HL-60 (cell line): Measurements from ENCODE around the gene UCHL3.

Experiments
- GABPA ChIP-seq: IDR thresholded peaks from 2 replicates; pipeline ENCODE4 v1.6.1; 2012; ENCODE audit warnings: low read depth
- POLR2AphosphoS5 ChIP-seq: IDR thresholded peaks from 2 replicates; pipeline ENCODE4 v1.6.1; 2012; ENCODE audit warnings: low read depth
- REST ChIP-seq: IDR thresholded peaks from 2 replicates; pipeline ENCODE4 v1.6.1; 2012; ENCODE audit warnings: low read depth; ENCODE audit not compliant: insufficient replicate concordance
- SPI1 ChIP-seq: IDR thresholded peaks from 2 replicates; pipeline ENCODE4 v1.6.1; 2012; ENCODE audit warnings: low read depth, mild to moderate bottlenecking, borderline replicate concordance
- TF ChIP-seq, protein P1 (sequence below): IDR thresholded peaks from one replicate; pipeline ENCODE4 v1.5.1; 2011; ENCODE audit warnings: low read length, control low read depth, inconsistent platforms; ENCODE audit not compliant: insufficient read depth

DNA sequence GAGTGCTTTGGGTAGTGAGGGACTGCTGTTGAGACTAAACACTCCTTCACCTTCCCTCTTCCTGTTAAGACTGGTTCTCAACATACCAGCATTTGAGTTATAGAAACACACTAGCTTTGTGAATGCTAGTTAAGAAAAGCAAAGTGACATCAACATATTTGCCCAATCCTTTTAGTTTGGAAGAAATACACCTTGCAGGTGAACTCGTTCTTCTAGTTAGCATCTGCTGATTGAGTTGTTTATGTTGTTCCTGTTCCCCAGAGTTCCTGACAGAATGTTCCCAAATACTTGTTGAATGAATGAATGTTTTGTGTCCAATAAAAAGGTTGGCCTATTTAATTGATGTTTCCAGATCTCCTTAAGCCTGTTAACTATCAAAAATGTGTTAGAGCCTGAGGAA is 93.6 kb downstream of the UCHL3 start:
- no peak for TF ChIP-seq REST
- TF ChIP-seq, protein P1, sequence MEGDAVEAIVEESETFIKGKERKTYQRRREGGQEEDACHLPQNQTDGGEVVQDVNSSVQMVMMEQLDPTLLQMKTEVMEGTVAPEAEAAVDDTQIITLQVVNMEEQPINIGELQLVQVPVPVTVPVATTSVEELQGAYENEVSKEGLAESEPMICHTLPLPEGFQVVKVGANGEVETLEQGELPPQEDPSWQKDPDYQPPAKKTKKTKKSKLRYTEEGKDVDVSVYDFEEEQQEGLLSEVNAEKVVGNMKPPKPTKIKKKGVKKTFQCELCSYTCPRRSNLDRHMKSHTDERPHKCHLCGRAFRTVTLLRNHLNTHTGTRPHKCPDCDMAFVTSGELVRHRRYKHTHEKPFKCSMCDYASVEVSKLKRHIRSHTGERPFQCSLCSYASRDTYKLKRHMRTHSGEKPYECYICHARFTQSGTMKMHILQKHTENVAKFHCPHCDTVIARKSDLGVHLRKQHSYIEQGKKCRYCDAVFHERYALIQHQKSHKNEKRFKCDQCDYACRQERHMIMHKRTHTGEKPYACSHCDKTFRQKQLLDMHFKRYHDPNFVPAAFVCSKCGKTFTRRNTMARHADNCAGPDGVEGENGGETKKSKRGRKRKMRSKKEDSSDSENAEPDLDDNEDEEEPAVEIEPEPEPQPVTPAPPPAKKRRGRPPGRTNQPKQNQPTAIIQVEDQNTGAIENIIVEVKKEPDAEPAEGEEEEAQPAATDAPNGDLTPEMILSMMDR, result no peak
- no peak for TF ChIP-seq POLR2AphosphoS5
- no peak for TF ChIP-seq GABPA
- no peak for TF ChIP-seq SPI1
